Trophoblast cell (in vitro differentiated cells and primary cell): ENCODE measurements around the gene CAMKK1.

Experiments
- DNase-seq, 2 donors: peaks; one replicate each; pipeline ENCODE4 v3.0.0-alpha.2; 2016
- H2AFZ ChIP-seq: 2 replicates; pipeline ENCODE4 v1.6.1; 2013; ENCODE audit warnings: low read length, moderate library complexity, mild to moderate bottlenecking; ENCODE audit not compliant: insufficient read depth, poor library complexity
- H2AK5ac ChIP-seq: 2 replicates; pipeline ENCODE4 v1.6.1; 2013; ENCODE audit warnings: mild to moderate bottlenecking, low read length
- H2BK120ac ChIP-seq: 2 replicates; pipeline ENCODE4 v1.6.1; 2013; ENCODE audit warnings: low read length, mild to moderate bottlenecking, moderate library complexity; ENCODE audit not compliant: insufficient read depth, poor library complexity
- H2BK12ac ChIP-seq: 2 replicates; pipeline ENCODE4 v1.6.1; 2013; ENCODE audit warnings: mild to moderate bottlenecking, low read length, moderate library complexity
- H2BK5ac ChIP-seq: 2 replicates; pipeline ENCODE4 v1.6.1; 2013; ENCODE audit warnings: low read length, low read depth, moderate library complexity, mild to moderate bottlenecking; ENCODE audit not compliant: poor library complexity
- H3K14ac ChIP-seq: 2 replicates; pipeline ENCODE4 v1.6.1; 2013; ENCODE audit warnings: mild to moderate bottlenecking, low read length
- H3K18ac ChIP-seq: 2 replicates; pipeline ENCODE4 v1.6.1; 2013; ENCODE audit warnings: mild to moderate bottlenecking, low read length
- H3K23ac ChIP-seq: 2 replicates; pipeline ENCODE4 v1.6.1; 2013; ENCODE audit warnings: low read length
- H3K27ac ChIP-seq: 2 replicates; pipeline ENCODE4 v1.5.1; 2013; ENCODE audit warnings: low read depth, mild to moderate bottlenecking, inconsistent platforms, low read length, moderate library complexity
- H3K27me3 ChIP-seq: 2 replicates; pipeline ENCODE4 v1.6.1; 2013; ENCODE audit warnings: inconsistent platforms, mild to moderate bottlenecking, low read length, moderate library complexity; ENCODE audit not compliant: insufficient read depth
- H3K36me3 ChIP-seq, 2 experiments: 1 replicate in 1 of 2; 2 replicates in 1 of 2; pipeline ENCODE4 v1.6.1; 2013; ENCODE audit warnings: low read length in 2 of 2, mild to moderate bottlenecking in 2 of 2, moderate library complexity in 1 of 2; ENCODE audit not compliant: insufficient read depth in 2 of 2, control insufficient read depth in 1 of 2
- H3K4ac ChIP-seq: 2 replicates; pipeline ENCODE4 v1.6.1; 2013; ENCODE audit warnings: low read depth, mild to moderate bottlenecking, low read length, moderate library complexity
- H3K4me1 ChIP-seq, 2 experiments: 1 replicate in 1 of 2; 2 replicates in 1 of 2; pipeline ENCODE4 v1.6.1; 2013; ENCODE audit warnings: low read length in 2 of 2, mild to moderate bottlenecking in 2 of 2, moderate library complexity in 1 of 2; ENCODE audit not compliant: insufficient read depth in 2 of 2, control insufficient read depth in 1 of 2
- H3K4me2 ChIP-seq: 2 replicates; pipeline ENCODE4 v1.6.1; 2013; ENCODE audit warnings: inconsistent platforms, mild to moderate bottlenecking, low read length, moderate library complexity
- H3K4me3 ChIP-seq: 2 replicates; pipeline ENCODE4 v1.5.1; 2013; ENCODE audit warnings: mild to moderate bottlenecking, low read depth, low read length, inconsistent platforms
- H3K79me1 ChIP-seq: one replicate; pipeline ENCODE4 v1.6.1; 2013; ENCODE audit warnings: low read length
- H3K79me2 ChIP-seq: 2 replicates; pipeline ENCODE4 v1.6.1; 2013; ENCODE audit warnings: low read length, mild to moderate bottlenecking; ENCODE audit not compliant: control insufficient read depth, insufficient read depth, poor library complexity
- H3K9ac ChIP-seq: 2 replicates; pipeline ENCODE4 v1.6.1; 2013; ENCODE audit warnings: mild to moderate bottlenecking, low read length
- H3K9me3 ChIP-seq: 2 replicates; pipeline ENCODE4 v1.6.1; 2013; ENCODE audit warnings: low read depth, mild to moderate bottlenecking, control low read depth, inconsistent platforms, low read length; ENCODE audit not compliant: insufficient read depth
- H4K12ac ChIP-seq: 2 replicates; pipeline ENCODE4 v1.6.1; 2013; ENCODE audit warnings: low read depth, mild to moderate bottlenecking, low read length, moderate library complexity
- H4K8ac ChIP-seq: 2 replicates; pipeline ENCODE4 v1.6.1; 2013; ENCODE audit warnings: low read depth, mild to moderate bottlenecking, low read length, moderate library complexity
- H4K91ac ChIP-seq: one replicate; pipeline ENCODE4 v1.6.1; 2013; ENCODE audit warnings: low read depth, mild to moderate bottlenecking, low read length, moderate library complexity
- WGBS: extraction: QIAGEN DNeasy Blood & Tissue Kit; methylation state at CpG from one replicate; pipeline ENCODE4 v1.1.7; 2013; ENCODE audit warnings: missing lambda C conversion rate; ENCODE audit not compliant: insufficient read length, insufficient coverage; ENCODE audit errors: extremely low coverage; 5-methylcytosine and 5-hydroxymethylcytosine counted together

CAMKK1 gene

DNA sequence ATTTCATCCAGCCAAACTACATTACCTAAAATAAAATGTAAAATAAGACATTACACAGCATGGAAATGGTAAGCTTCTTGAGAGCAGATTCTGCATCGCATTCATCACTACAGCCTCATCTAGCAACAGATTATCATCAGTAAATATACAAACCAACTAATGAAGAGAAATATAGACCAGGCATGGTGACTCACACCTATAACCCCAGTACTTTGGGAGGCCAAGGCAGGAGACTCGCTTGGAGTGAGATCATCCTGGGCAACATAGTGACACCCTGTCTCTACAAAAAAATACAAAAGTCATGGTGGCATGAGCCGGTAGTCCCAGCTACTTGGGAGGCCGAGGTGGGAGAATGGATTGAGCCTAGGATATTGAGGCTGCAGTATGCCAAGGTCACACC, 66.7 kb downstream of the CAMKK1 start:
- H3K4me2 ChIP-seq, result no peak overlapping the region
- H3K4me3 ChIP-seq, result no peak overlapping the region
- H2AK5ac ChIP-seq, result no peak overlapping the region
- no peaks in the 10 kb centered on the region for H3K4me1 ChIP-seq
- no peak overlapping the region for H2AFZ ChIP-seq
- WGBS, result no CpG with 5 or more reads among the region's 4 CpGs
- no peak overlapping the region for H4K8ac ChIP-seq
- no peaks in the 10 kb centered on the region for H3K27me3 ChIP-seq
- H3K14ac ChIP-seq, result no peak overlapping the region
- no peak overlapping the region for H3K27ac ChIP-seq
- H2BK12ac ChIP-seq, result no peak overlapping the region
- H4K12ac ChIP-seq, result no peak overlapping the region
- H3K36me3 ChIP-seq, result peaks cover 21 to 34% of the 10 kb centered on the region in 2 experiments
- no peak for DNase-seq
- no peak overlapping the region for H3K23ac ChIP-seq
- no peak overlapping the region for H3K9ac ChIP-seq
- H3K4ac ChIP-seq, result no peak overlapping the region
- no peak overlapping the region for H3K18ac ChIP-seq
- peaks cover 2% of the 10 kb centered on the region for H3K9me3 ChIP-seq
- no peak overlapping the region for H4K91ac ChIP-seq
- no peaks in the 10 kb centered on the region for H3K79me1 ChIP-seq
- H2BK120ac ChIP-seq, result no peak overlapping the region
- no peak overlapping the region for H2BK5ac ChIP-seq
- no peaks in the 10 kb centered on the region for H3K79me2 ChIP-seq

DNA sequence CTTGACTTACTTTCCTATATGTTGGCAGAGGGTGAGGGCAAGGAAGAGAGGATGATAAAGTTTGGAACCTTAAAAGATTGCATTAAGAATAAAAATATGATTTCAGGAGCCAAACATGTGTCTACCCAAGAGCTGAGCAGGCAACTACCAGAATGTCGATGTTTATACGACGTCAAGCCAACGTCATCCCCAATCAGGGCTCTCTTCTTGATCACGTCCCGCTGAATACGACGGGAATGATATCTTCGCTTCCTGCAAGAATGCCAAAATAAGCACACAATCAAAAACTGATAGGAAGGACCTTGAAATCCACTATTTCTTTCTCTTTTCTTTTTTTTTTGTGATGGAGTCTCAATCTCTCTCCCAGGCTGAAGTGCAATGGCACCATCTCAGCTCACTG, 71.8 kb downstream of the CAMKK1 start:
- no peak overlapping the region for H3K4ac ChIP-seq

DNA sequence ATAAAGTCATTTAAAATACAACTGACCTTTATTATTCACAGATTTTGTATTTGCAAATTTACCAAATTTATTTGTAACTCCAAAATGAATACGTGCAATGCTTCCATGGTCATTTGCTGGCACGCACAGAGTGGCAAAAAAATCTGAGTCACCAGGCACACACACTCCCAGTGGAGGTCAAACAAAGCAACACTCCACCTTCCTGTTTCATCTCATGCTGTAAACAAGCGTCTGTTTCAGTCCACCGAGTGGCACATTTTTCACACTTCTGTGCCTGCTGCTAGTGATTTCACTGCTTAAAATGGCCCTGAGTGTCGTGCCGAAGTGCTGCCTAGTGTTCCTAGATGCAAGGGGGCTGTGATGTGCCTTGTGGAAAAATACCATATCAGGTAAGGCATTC, 74.1 kb downstream of the CAMKK1 start:
- H3K4me2 ChIP-seq, result no peak overlapping the region
- H3K4me3 ChIP-seq, result no peak overlapping the region
- no peak overlapping the region for H4K8ac ChIP-seq
- H3K23ac ChIP-seq, result no peak overlapping the region
- no peak overlapping the region for H3K18ac ChIP-seq
- no peak overlapping the region for H2BK12ac ChIP-seq
- H3K4ac ChIP-seq, result no peak overlapping the region
- H3K4me1 ChIP-seq, result no peaks in the 10 kb centered on the region
- no peak for DNase-seq
- no peak overlapping the region for H4K91ac ChIP-seq
- no peaks in the 10 kb centered on the region for H3K9me3 ChIP-seq
- H3K79me2 ChIP-seq, result no peaks in the 10 kb centered on the region
- no peak overlapping the region for H2AK5ac ChIP-seq
- H2AFZ ChIP-seq, result no peak overlapping the region
- H4K12ac ChIP-seq, result no peak overlapping the region
- H3K36me3 ChIP-seq, result peaks cover 35 to 50% of the 10 kb centered on the region in 2 experiments
- no peak overlapping the region for H3K27ac ChIP-seq
- no peaks in the 10 kb centered on the region for H3K79me1 ChIP-seq
- H2BK120ac ChIP-seq, result no peak overlapping the region
- no peaks in the 10 kb centered on the region for H3K27me3 ChIP-seq
- no CpG with 5 or more reads among the region's 6 CpGs for WGBS
- no peak overlapping the region for H3K14ac ChIP-seq
- H3K9ac ChIP-seq, result no peak overlapping the region
- H2BK5ac ChIP-seq, result no peak overlapping the region

More for the DNA sequence above, 71.8 kb downstream of the CAMKK1 start:
- Histone ChIP-seq H2AK5ac (no peak overlapping the region), H2BK12ac (no peak overlapping the region), H3K23ac (no peak overlapping the region), H3K79me2 (no peaks in the 10 kb centered on the region), H3K36me3 (peaks cover 26 to 40% of the 10 kb centered on the region in 2 experiments), H3K9me3 (no peaks in the 10 kb centered on the region), H2BK120ac (no peak overlapping the region), H3K4me3 (no peak overlapping the region), H3K27ac (no peak overlapping the region), H2AFZ (no peak overlapping the region), H4K12ac (no peak overlapping the region), H2BK5ac (no peak overlapping the region), H3K27me3 (no peaks in the 10 kb centered on the region), H3K18ac (no peak overlapping the region), H3K4me2 (no peak overlapping the region), H3K79me1 (no peaks in the 10 kb centered on the region), H3K4me1 (no peaks in the 10 kb centered on the region), H3K14ac (no peak overlapping the region), H4K91ac (no peak overlapping the region), H4K8ac (no peak overlapping the region), H3K9ac (no peak overlapping the region)
- WGBS, result no CpG with 5 or more reads among the region's 9 CpGs
- DNase-seq, result no peak

DNA sequence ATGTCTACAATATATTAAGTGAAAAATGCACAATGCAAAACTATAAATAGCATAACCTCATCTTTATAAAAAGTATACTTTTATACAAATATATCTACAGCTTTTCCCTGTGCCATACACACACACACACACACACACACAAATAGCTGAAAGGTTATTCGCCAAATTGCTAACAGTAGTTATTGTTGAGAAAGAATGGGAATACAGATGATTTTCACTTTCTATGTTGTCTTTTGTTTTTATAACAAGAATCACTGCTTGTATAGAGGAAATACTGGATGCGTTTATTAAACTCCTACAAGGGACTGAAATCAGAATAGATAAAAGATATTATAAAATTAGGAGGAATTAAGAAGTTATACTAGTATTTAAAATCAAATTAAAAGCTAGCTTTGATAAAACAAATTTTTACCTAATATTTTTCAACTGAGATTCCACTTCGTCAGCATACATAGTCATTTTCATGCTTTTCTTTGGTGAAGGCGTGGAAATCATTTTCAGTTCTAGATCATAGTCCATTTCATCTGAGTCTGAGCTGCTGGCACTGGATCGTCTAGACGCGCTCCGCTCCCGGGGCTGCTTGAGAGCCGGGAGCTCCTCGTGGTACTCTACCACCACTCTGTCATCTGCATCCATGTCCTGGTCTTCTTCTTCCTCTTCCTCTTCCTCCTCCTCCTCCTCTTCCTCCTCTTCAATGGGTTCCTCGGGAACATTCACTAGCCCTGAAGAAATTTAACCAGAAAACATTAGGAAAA, 74.8 kb downstream of the CAMKK1 start:
- H3K23ac ChIP-seq, result no peak overlapping the region

More for the DNA sequence above, 74.8 kb downstream of the CAMKK1 start:
- Histone ChIP-seq H2BK5ac (no peak overlapping the region), H4K91ac (no peak overlapping the region), H3K79me1 (no peaks in the 10 kb centered on the region), H3K79me2 (no peaks in the 10 kb centered on the region), H3K4me3 (no peak overlapping the region), H3K4me2 (no peak overlapping the region), H2BK120ac (no peak overlapping the region), H4K12ac (no peak overlapping the region), H4K8ac (no peak overlapping the region), H3K27ac (no peak overlapping the region), H3K27me3 (no peaks in the 10 kb centered on the region), H3K9me3 (no peaks in the 10 kb centered on the region), H3K36me3 (peaks cover 40 to 54% of the 10 kb centered on the region in 2 experiments), H3K4ac (no peak overlapping the region), H3K4me1 (no peaks in the 10 kb centered on the region), H2AFZ (no peak overlapping the region), H2AK5ac (no peak overlapping the region), H3K18ac (no peak overlapping the region), H2BK12ac (no peak overlapping the region), H3K14ac (no peak overlapping the region), H3K9ac (no peak overlapping the region)
- no peak for DNase-seq
- no CpG with 5 or more reads among the region's 12 CpGs for WGBS
